ENCODE measurements around the gene LTF. TPM values are rescaled to one million over a fixed set of nuclear protein-coding genes. Genes with fewer than 3 reads are reported as not detected.

LTF gene
- total and polyA plus RNA-seq, 4 donors = 0.36 to 14.7 (median 1.4) TPM

GRCh38 chr3:46429250-46429649 is 35.5 kb downstream of the LTF start:
- 79% methylated on average over 5 of the region's 5 CpGs for WGBS
- no peaks in the 10 kb centered on the region for H3K9me3 ChIP-seq (ENCODE audit: control insufficient read depth in 4 of 4, low read length in 3 of 4)
- no peak overlapping the region for H3K27ac ChIP-seq (ENCODE audit: low read depth in 1 of 2, low read length in 2 of 2)
- H3K4me1 ChIP-seq (ENCODE audit: control insufficient read depth in 4 of 4, insufficient read depth in 4 of 4, low read length in 3 of 4) = peaks cover 0 to 10% (median 8%) of the 10 kb centered on the region in 4 donors
- H3K9ac ChIP-seq (ENCODE audit: low read depth in 1 of 2, low read length in 2 of 2) = no peak overlapping the region
- H3K27me3 ChIP-seq (ENCODE audit: control insufficient read depth in 4 of 4, insufficient read depth in 4 of 4, low read length in 3 of 4) = no peaks in the 10 kb centered on the region
- no peak for DNase-seq (ENCODE audit: low spot score)
- TF ChIP-seq NR2F2 (IDR thresholded peaks at IDR 0.05) = no peak
- no peak for TF ChIP-seq ATF3 (IDR thresholded peaks at IDR 0.05)
- TF ChIP-seq TAF1 (conservative IDR thresholded peaks at IDR 0.05) = no peak
- TF ChIP-seq FOXA2 (IDR thresholded peaks at IDR 0.05) = no peak
- TF ChIP-seq MAX (IDR thresholded peaks at IDR 0.05) = no peak
- TF ChIP-seq RXRA (IDR thresholded peaks at IDR 0.05) = no peak
- TF ChIP-seq HNF4A (conservative IDR thresholded peaks at IDR 0.05) = no peak
- TF ChIP-seq ZBTB33 (IDR thresholded peaks at IDR 0.05) = no peak
- TF ChIP-seq RAD21 (IDR thresholded peaks at IDR 0.05) = no peak
- no peak for TF ChIP-seq CTCF (IDR thresholded peaks at IDR 0.05; ENCODE audit: low read depth, low read length, missing input control)
- TF ChIP-seq HNF4G (IDR thresholded peaks at IDR 0.05) = no peak
- no peak for TF ChIP-seq SP1 (IDR thresholded peaks at IDR 0.05)
- TF ChIP-seq REST (IDR thresholded peaks at IDR 0.05) = no peak
- no peak for TF ChIP-seq FOXA1 (IDR thresholded peaks at IDR 0.05)
- no peak for TF ChIP-seq YY1 (IDR thresholded peaks at IDR 0.05)
- no peak overlapping the region for H3K4me3 ChIP-seq (ENCODE audit: low read depth in 1 of 3, low read length in 3 of 3)
- no peaks in the 10 kb centered on the region for H3K36me3 ChIP-seq (ENCODE audit: control insufficient read depth in 4 of 4, insufficient read depth in 3 of 4, low read depth in 1 of 4, low read length in 3 of 4)
